HG03039 (cell line): ENCODE measurements around the gene TMEM86A.

Experiments
- ATAC-seq: cut with Tn5 transposase; IDR thresholded peaks from one replicate; pipeline ENCODE4 v1.9.1; 2021; ENCODE audit warnings: mild to moderate bottlenecking, moderate library complexity; ENCODE audit not compliant: unreplicated experiment

Gene TMEM86A

GRCh38 chr11:18754308-18754707 lies 55.7 kb downstream of the TMEM86A start:
- no peak for ATAC-seq
